ENCODE data around the gene ZNF692. TPM values are rescaled to one million over a fixed set of nuclear protein-coding genes. Genes with fewer than 3 reads are reported as not detected.
A peak's percentile ranks its signal among the peaks of the same experiment; 100 is the strongest.

The ZNF692 gene
- polyA plus RNA-seq, 1 donor (not counting 4 experiments of a cell fraction or from before 2014, with no cell fraction given): 27.0 TPM

DNA sequence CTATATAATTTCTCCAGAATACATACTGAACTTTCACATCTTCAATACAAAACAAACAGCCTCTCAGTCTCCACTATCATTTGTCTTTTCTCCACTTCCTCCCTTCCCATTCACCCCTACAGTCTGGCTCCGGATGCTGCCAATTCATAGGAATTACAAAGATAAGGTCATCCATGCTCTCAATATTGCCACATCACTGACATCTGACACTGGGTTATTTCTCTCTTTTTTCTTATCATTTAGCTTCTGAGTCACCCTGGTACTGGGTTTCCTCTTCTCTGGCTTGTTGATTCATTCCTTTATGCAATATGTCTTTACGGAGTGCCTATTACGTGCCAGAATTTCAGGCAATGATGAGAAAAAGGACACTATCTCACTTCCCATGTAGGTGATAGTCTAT, 30.0 kb downstream of the ZNF692 start:
- H3K9me1 ChIP-seq (ENCODE audit: control insufficient read depth, extremely low read depth, insufficient read depth, low read length): no peaks in the 10 kb centered on the region
- H3K4me3 ChIP-seq (ENCODE audit: control insufficient read depth in 2 of 3, extremely low read depth in 1 of 3, insufficient read depth in 2 of 3, low read depth in 1 of 3, low read length in 3 of 3): no peak overlapping the region
- dilution Hi-C loops (cut with MboI; ENCODE audit: extremely low pct_ligation_motif_present, low sequenced_read_pairs): no loop called here
- no peaks in the 10 kb centered on the region for H4K20me1 ChIP-seq (ENCODE audit: control insufficient read depth, extremely low read depth, insufficient read depth, low read length)
- H3K27ac ChIP-seq (ENCODE audit: control insufficient read depth, insufficient read depth, low read length): no peak overlapping the region
- no peak overlapping the region for H3K4me2 ChIP-seq (ENCODE audit: control insufficient read depth, extremely low read depth, insufficient read depth, low read depth, low read length)
- H3K27me3 ChIP-seq (ENCODE audit: control insufficient read depth, extremely low read depth, insufficient read depth, low read length): no peaks in the 10 kb centered on the region
- no peak overlapping the region for H3K9ac ChIP-seq (ENCODE audit: control insufficient read depth, extremely low read depth, insufficient read depth, low read length)
- no peak for DNase-seq (ENCODE audit: low read depth, low spot score)
- H3K79me2 ChIP-seq (ENCODE audit: control insufficient read depth, insufficient read depth, low read length): peaks cover 17% of the 10 kb centered on the region
- FAIRE-seq: no peak
- no peak overlapping the region for H2AFZ ChIP-seq (ENCODE audit: control insufficient read depth, low read length)
- TF ChIP-seq EZH2 (IDR thresholded peaks at IDR 0.05; ENCODE audit: low read length): no peak
- H3K4me1 ChIP-seq (ENCODE audit: control insufficient read depth, extremely low read depth, insufficient read depth, low read length): peaks cover 15% of the 10 kb centered on the region
- no peaks in the 10 kb centered on the region for H3K9me3 ChIP-seq (ENCODE audit: control insufficient read depth, low read depth, low read length)
- peaks cover under 1 to 3% of the 10 kb centered on the region in 2 experiments for H3K36me3 ChIP-seq (ENCODE audit: control insufficient read depth in 2 of 2, extremely low read depth in 1 of 2, insufficient read depth in 2 of 2, low read length in 2 of 2)

DNA sequence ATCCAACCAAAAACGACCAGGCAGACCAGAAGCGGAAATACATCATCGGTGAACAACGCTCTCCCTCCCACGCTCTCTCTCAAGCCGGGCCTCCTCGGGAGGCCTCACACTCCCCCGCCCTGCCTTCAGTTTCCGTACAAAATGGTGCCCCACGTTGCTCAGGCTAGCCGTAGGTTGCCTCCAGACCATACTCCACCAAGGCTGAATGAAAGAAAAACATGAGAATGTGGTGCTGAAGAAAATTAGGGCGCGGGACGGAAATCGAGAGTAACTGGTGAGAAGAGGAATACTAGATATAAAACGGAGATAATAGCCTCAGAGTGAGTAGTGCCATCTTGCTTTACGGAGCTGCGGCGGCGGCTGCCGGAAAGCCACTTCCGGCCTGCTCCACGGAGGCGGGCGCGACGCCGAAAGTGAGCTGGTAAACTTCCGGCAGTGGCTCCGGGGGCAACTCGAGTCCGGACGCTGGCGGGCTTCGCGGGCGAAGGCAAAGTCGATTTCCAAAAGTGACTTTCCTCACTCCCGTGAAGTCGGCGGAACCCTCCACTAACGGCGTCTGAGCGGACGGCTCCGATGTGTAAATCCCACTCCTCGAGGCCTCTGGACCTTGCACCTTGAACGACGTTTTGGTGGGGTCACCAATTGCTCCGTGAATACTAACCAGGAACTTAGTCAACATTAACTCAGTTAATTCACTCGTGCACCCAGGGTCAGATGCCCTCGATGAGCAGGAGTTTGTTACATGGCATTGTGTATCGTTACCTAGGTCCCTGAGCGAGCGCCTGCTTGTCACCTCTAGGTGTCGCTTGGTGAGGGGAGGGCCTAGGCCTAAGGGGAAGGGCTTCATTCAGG, 32.8 kb downstream of the ZNF692 start, which contains the start of gene SH3BP5L:
Gene SH3BP5L, minus strand, starts transcription at position 7 of the 852 bp plus-strand sequence. CDS start 980 bp downstream, outside the sequence.
- no peaks in the 10 kb centered on the region for H4K20me1 ChIP-seq (ENCODE audit: control insufficient read depth, extremely low read depth, insufficient read depth, low read length)
- DNase-seq (ENCODE audit: low read depth, low spot score): peak; percentile 45
- no peak for FAIRE-seq
- peak within 1 kb of the TSS; percentile 96 for H3K4me2 ChIP-seq (ENCODE audit: control insufficient read depth, extremely low read depth, insufficient read depth, low read depth, low read length)
- TF ChIP-seq, protein P1, sequence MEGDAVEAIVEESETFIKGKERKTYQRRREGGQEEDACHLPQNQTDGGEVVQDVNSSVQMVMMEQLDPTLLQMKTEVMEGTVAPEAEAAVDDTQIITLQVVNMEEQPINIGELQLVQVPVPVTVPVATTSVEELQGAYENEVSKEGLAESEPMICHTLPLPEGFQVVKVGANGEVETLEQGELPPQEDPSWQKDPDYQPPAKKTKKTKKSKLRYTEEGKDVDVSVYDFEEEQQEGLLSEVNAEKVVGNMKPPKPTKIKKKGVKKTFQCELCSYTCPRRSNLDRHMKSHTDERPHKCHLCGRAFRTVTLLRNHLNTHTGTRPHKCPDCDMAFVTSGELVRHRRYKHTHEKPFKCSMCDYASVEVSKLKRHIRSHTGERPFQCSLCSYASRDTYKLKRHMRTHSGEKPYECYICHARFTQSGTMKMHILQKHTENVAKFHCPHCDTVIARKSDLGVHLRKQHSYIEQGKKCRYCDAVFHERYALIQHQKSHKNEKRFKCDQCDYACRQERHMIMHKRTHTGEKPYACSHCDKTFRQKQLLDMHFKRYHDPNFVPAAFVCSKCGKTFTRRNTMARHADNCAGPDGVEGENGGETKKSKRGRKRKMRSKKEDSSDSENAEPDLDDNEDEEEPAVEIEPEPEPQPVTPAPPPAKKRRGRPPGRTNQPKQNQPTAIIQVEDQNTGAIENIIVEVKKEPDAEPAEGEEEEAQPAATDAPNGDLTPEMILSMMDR (optimal IDR thresholded peaks at IDR 0.05 in 1 of 3, IDR thresholded peaks at IDR 0.05 in 1 of 3, conservative IDR thresholded peaks at IDR 0.05 in 1 of 3; ENCODE audit: extremely low read depth in 1 of 3, insufficient read depth in 2 of 3, low read length in 3 of 3): peak; percentile 62 to 76 (median 73)
- no peak for TF ChIP-seq EZH2 (IDR thresholded peaks at IDR 0.05; ENCODE audit: low read length)
- H3K79me2 ChIP-seq (ENCODE audit: control insufficient read depth, insufficient read depth, low read length): peaks cover 41% of the 10 kb centered on the region
- peaks cover 8 to 10% of the 10 kb centered on the region in 2 experiments for H3K36me3 ChIP-seq (ENCODE audit: control insufficient read depth in 2 of 2, extremely low read depth in 1 of 2, insufficient read depth in 2 of 2, low read length in 2 of 2)
- H3K9me1 ChIP-seq (ENCODE audit: control insufficient read depth, extremely low read depth, insufficient read depth, low read length): peaks cover 2% of the 10 kb centered on the region
- H3K27ac ChIP-seq (ENCODE audit: control insufficient read depth, insufficient read depth, low read length): peak within 1 kb of the TSS; percentile 95
- H3K9me3 ChIP-seq (ENCODE audit: control insufficient read depth, low read depth, low read length): no peaks in the 10 kb centered on the region
- H3K9ac ChIP-seq (ENCODE audit: control insufficient read depth, extremely low read depth, insufficient read depth, low read length): peak within 1 kb of the TSS; percentile 94
- peaks cover 24% of the 10 kb centered on the region for H3K4me1 ChIP-seq (ENCODE audit: control insufficient read depth, extremely low read depth, insufficient read depth, low read length)
- dilution Hi-C loops (cut with MboI; ENCODE audit: extremely low pct_ligation_motif_present, low sequenced_read_pairs): no loop called here
- H2AFZ ChIP-seq (ENCODE audit: control insufficient read depth, low read length): peak within 1 kb of the TSS; percentile 100
- H3K4me3 ChIP-seq (ENCODE audit: control insufficient read depth in 2 of 3, extremely low read depth in 1 of 3, insufficient read depth in 2 of 3, low read depth in 1 of 3, low read length in 3 of 3): peak within 1 kb of the TSS; percentile 79 to 98 (median 97)
- H3K27me3 ChIP-seq (ENCODE audit: control insufficient read depth, extremely low read depth, insufficient read depth, low read length): no peaks in the 10 kb centered on the region

Measured in keratinocyte (primary cell).